Hepatocyte (in vitro differentiated cells): ENCODE measurements around the gene ARV1. TPM values are rescaled to one million over a fixed set of nuclear protein-coding genes. Genes with fewer than 3 reads are reported as not detected.

Experiments used
- DNase-seq: peaks from one replicate; pipeline ENCODE4 v3.0.0-alpha.2; 2016; ENCODE audit warnings: low spot score
- H2AFZ ChIP-seq: fragments of 200-600 bp; sonication (generic); 2 replicates; pipeline ENCODE4 v1.6.0; 2016; ENCODE audit warnings: antibody characterized with exemption, mild to moderate bottlenecking
- H3K27ac ChIP-seq: fragments of 200-600 bp; sonication (generic); 2 replicates; pipeline ENCODE4 v1.5.1; 2016; ENCODE audit warnings: mild to moderate bottlenecking
- H3K27me3 ChIP-seq: fragments of 200-600 bp; sonication (generic); 2 replicates; pipeline ENCODE4 v1.6.1; 2016
- H3K36me3 ChIP-seq: fragments of 200-600 bp; sonication (generic); replicated peaks from 2 replicates; pipeline ENCODE4 v1.5.1; 2016; ENCODE audit warnings: low read depth; ENCODE audit not compliant: insufficient read depth
- H3K4me1 ChIP-seq: fragments of 200-600 bp; sonication (generic); 2 replicates; pipeline ENCODE4 v1.5.1; 2016; ENCODE audit warnings: mild to moderate bottlenecking, moderate library complexity; ENCODE audit not compliant: insufficient read depth
- H3K4me2 ChIP-seq: fragments of 200-600 bp; sonication (generic); 2 replicates; pipeline ENCODE4 v1.6.0; 2016
- H3K4me3 ChIP-seq: fragments of 200-600 bp; sonication (generic); 2 replicates; pipeline ENCODE4 v1.5.1; 2016; ENCODE audit warnings: mild to moderate bottlenecking
- H3K79me2 ChIP-seq: fragments of 200-600 bp; sonication (generic); 2 replicates; pipeline ENCODE4 v1.6.0; 2017; ENCODE audit warnings: mild to moderate bottlenecking
- H3K9me2 ChIP-seq: fragments of 200-600 bp; sonication (generic); replicated peaks from 2 replicates; pipeline ENCODE4 v1.6.0; 2017; ENCODE audit warnings: mild to moderate bottlenecking; ENCODE audit not compliant: insufficient read depth
- H3K9me3 ChIP-seq: fragments of 200-600 bp; sonication (generic); 2 replicates; pipeline ENCODE4 v1.5.1; 2016; ENCODE audit warnings: low read depth, mild to moderate bottlenecking
- H4K20me1 ChIP-seq: fragments of 200-600 bp; sonication (generic); 2 replicates; pipeline ENCODE4 v1.6.0; 2016; ENCODE audit warnings: mild to moderate bottlenecking; ENCODE audit not compliant: insufficient read depth, poor library complexity, severe bottlenecking
- CTCF ChIP-seq: fragments of 200-600 bp; sonication (generic); IDR thresholded peaks from 2 replicates; pipeline ENCODE4 v1.5.1; 2016; ENCODE audit warnings: antibody characterized with exemption, mild to moderate bottlenecking; ENCODE audit not compliant: poor library complexity
- EZH2 ChIP-seq: fragments of 200-600 bp; sonication (generic); IDR thresholded peaks from 2 replicates; pipeline ENCODE4 v1.6.1; 2016; ENCODE audit warnings: antibody characterized with exemption, mild to moderate bottlenecking, borderline replicate concordance
- EZH2phosphoT487 ChIP-seq: fragments of 200-600 bp; sonication (generic); IDR thresholded peaks from one replicate; pipeline ENCODE4 v1.6.1; 2018; ENCODE audit warnings: antibody characterized with exemption, mild to moderate bottlenecking, low read depth, moderate library complexity; ENCODE audit not compliant: unreplicated experiment, severe bottlenecking
- WGBS: methylation state at CpG from one replicate; pipeline ENCODE4 v1.1.6; 2016; ENCODE audit warnings: low lambda C conversion rate; ENCODE audit errors: missing lambda C conversion rate; 5-methylcytosine and 5-hydroxymethylcytosine counted together
- polyA plus RNA-seq: library from polyadenylated mRNA; unstranded; fragments of >200 nt; fragmentation: Nextera tagmentation; extraction: Ambion mirVana; gene quantifications from 2 replicates; pipeline ENCODE4 v1.2.1, GENCODE V29; 2016
- total RNA-seq: library from RNA; depleted of rRNA; stranded (reverse); fragments of >200 nt; gene quantifications from 2 replicates; pipeline ENCODE4 v1.2.3, GENCODE V29; 2014

The ARV1 gene
- total and polyA plus RNA-seq, 2 experiments from 2014 or later: 20.0 to 24.4 TPM

GRCh38 chr1:230976360-230976759 lies 2.5 kb upstream of the ARV1 start:
- Histone ChIP-seq H3K4me1 (peaks cover 14% of the 10 kb centered on the region), H3K27ac (no peak overlapping the region), H3K79me2 (peaks cover 62% of the 10 kb centered on the region)

GRCh38 chr1:230976825-230977747 lies 1.8 kb upstream of the ARV1 start:
- H3K27me3 ChIP-seq: no peaks in the 10 kb centered on the region
- H3K79me2 ChIP-seq: peaks cover 69% of the 10 kb centered on the region
- peak overlapping the region; percentile 91 for H3K4me2 ChIP-seq
- H3K9me3 ChIP-seq: no peaks in the 10 kb centered on the region
- no peaks in the 10 kb centered on the region for H3K36me3 ChIP-seq
- no peaks in the 10 kb centered on the region for H3K9me2 ChIP-seq
- DNase-seq: no peak
- H2AFZ ChIP-seq: peak overlapping the region; percentile 61
- no peaks in the 10 kb centered on the region for H4K20me1 ChIP-seq
- no peak for TF ChIP-seq EZH2phosphoT487
- TF ChIP-seq CTCF: no peak
- TF ChIP-seq EZH2: no peak
- peaks cover 14% of the 10 kb centered on the region for H3K4me1 ChIP-seq
- peak overlapping the region; percentile 75 for H3K27ac ChIP-seq
- WGBS: 80% methylated on average over 14 of the region's 14 CpGs
- no peak overlapping the region for H3K4me3 ChIP-seq

More at GRCh38 chr1:230976360-230976759, 2.5 kb upstream of the ARV1 start:
- no peak for DNase-seq
- no peak overlapping the region for H3K4me2 ChIP-seq
- 93% methylated on average over 4 of the region's 4 CpGs for WGBS
- no peaks in the 10 kb centered on the region for H3K36me3 ChIP-seq
- no peaks in the 10 kb centered on the region for H4K20me1 ChIP-seq
- no peak for TF ChIP-seq CTCF
- TF ChIP-seq EZH2phosphoT487: no peak
- no peak for TF ChIP-seq EZH2
- no peak overlapping the region for H3K4me3 ChIP-seq
- H2AFZ ChIP-seq: no peak overlapping the region
- no peaks in the 10 kb centered on the region for H3K9me2 ChIP-seq
- H3K27me3 ChIP-seq: no peaks in the 10 kb centered on the region
- no peaks in the 10 kb centered on the region for H3K9me3 ChIP-seq

- TF ChIP-seq EZH2 (no peak), CTCF (no peak), EZH2phosphoT487 (no peak)
- DNase-seq: peak; percentile 73
- H3K27me3 ChIP-seq: no peaks in the 10 kb centered on the region
- H3K4me1 ChIP-seq: peaks cover 11% of the 10 kb centered on the region
- no peaks in the 10 kb centered on the region for H3K9me2 ChIP-seq
- WGBS: 6% methylated on average over 36 of the region's 52 CpGs
- H4K20me1 ChIP-seq: no peaks in the 10 kb centered on the region
- peaks cover 72% of the 10 kb centered on the region for H3K79me2 ChIP-seq
- peak overlapping the region; percentile 41 for H3K4me3 ChIP-seq
- no peaks in the 10 kb centered on the region for H3K9me3 ChIP-seq
- H3K27ac ChIP-seq: peak overlapping the region; percentile 75
- H2AFZ ChIP-seq: peak overlapping the region; percentile 61
- no peaks in the 10 kb centered on the region for H3K36me3 ChIP-seq
- H3K4me2 ChIP-seq: peak overlapping the region; percentile 91
Observed at GRCh38 chr1:230977761-230978490, 968 bp upstream of the ARV1 start.
